Hepatic stellate cell (primary cell): ENCODE measurements around the gene ERFE.

Experiments
- DNase-seq: peaks from one replicate; pipeline ENCODE4 v3.0.0; 2011; ENCODE audit warnings: low spot score

Gene ERFE

GRCh38 chr2:238155761-238156694, 2.7 kb upstream of the ERFE start:
- DNase-seq: no peak

GRCh38 chr2:238157506-238158017, 1.2 kb upstream of the ERFE start:
- no peak for DNase-seq

GRCh38 chr2:238158018-238158508, 707 bp upstream of the ERFE start:
- DNase-seq: no peak

GRCh38 chr2:238159071-238159539, 335 bp downstream of the ERFE start:
- DNase-seq: no peak

GRCh38 chr2:238159661-238160205, 963 bp downstream of the ERFE start:
- no peak for DNase-seq

GRCh38 chr2:238160206-238161129, 1.7 kb downstream of the ERFE start:
- DNase-seq: no peak

GRCh38 chr2:238161291-238162051, 2.7 kb downstream of the ERFE start:
- DNase-seq: no peak

GRCh38 chr2:238162251-238162845, 3.6 kb downstream of the ERFE start:
- no peak for DNase-seq

GRCh38 chr2:238162846-238163441, 4.2 kb downstream of the ERFE start:
- no peak for DNase-seq

GRCh38 chr2:238163481-238164198, 4.9 kb downstream of the ERFE start:
- DNase-seq: no peak

- DNase-seq: no peak
These were observed 6.1 kb downstream of the ERFE start for GRCh38 chr2:238164906-238165287.

- no peak for DNase-seq
These were observed 6.6 kb downstream of the ERFE start for GRCh38 chr2:238165288-238165921.

- no peak for DNase-seq
These were observed 7.9 kb downstream of the ERFE start for GRCh38 chr2:238166391-238167343.

- no peak for DNase-seq
These were observed 8.6 kb downstream of the ERFE start for GRCh38 chr2:238167344-238167715.

- DNase-seq: peak; percentile 54
These were observed 9.0 kb downstream of the ERFE start for GRCh38 chr2:238167761-238168160.

GRCh38 chr2:238168196-238169047, 9.7 kb downstream of the ERFE start:
- DNase-seq: no peak

GRCh38 chr2:238169048-238169707, 10.4 kb downstream of the ERFE start:
- DNase-seq: peak; percentile 86
